ENCODE data around the gene EGFL6.

- TF ChIP-seq KDM6A (CRISPR knock-in tag; IDR thresholded peaks at IDR 0.05; ENCODE audit: low read depth) = no peak
- no peak for TF ChIP-seq PBX3 (CRISPR knock-in tag; IDR thresholded peaks at IDR 0.05; ENCODE audit: borderline replicate concordance)
- TF ChIP-seq SCMH1 (CRISPR knock-in tag; IDR thresholded peaks at IDR 0.05; ENCODE audit: borderline replicate concordance) = no peak
- TF ChIP-seq CTCF (CRISPR knock-in tag; IDR thresholded peaks at IDR 0.05) = no peak
- no peak for TF ChIP-seq KLF6 (CRISPR knock-in tag; IDR thresholded peaks at IDR 0.05)
- no peak for TF ChIP-seq GMEB2 (CRISPR knock-in tag; IDR thresholded peaks at IDR 0.05; ENCODE audit: low read depth)
- no peak for TF ChIP-seq ZNF431 (CRISPR knock-in tag; IDR thresholded peaks at IDR 0.05; ENCODE audit: borderline replicate concordance, low read depth)
- TF ChIP-seq POLR2AphosphoS5 (IDR thresholded peaks at IDR 0.05; ENCODE audit: low read depth, low read length) = no peak
- TF ChIP-seq ETS1 (CRISPR knock-in tag; IDR thresholded peaks at IDR 0.05) = no peak
- no peak for TF ChIP-seq MZF1 (CRISPR knock-in tag; IDR thresholded peaks at IDR 0.05; ENCODE audit: borderline replicate concordance)
- no peak for TF ChIP-seq ZBTB2 (CRISPR knock-in tag; IDR thresholded peaks at IDR 0.05; ENCODE audit: low read depth)
- no peak for TF ChIP-seq TP53 (CRISPR knock-in tag; conservative IDR thresholded peaks at IDR 0.05)
- no peak for TF ChIP-seq YY1 (IDR thresholded peaks at IDR 0.05; ENCODE audit: insufficient read depth, insufficient replicate concordance, low read depth, low read length)
- TF ChIP-seq ZNF687 (CRISPR knock-in tag; IDR thresholded peaks at IDR 0.05) = no peak
Observed at GRCh38 chrX:13538414-13538813, 31.0 kb upstream of the EGFL6 start.
